Stimulated activated effector memory CD8-positive, alpha-beta T cell treated with anti-CD3 and anti-CD28 coated beads, Interleukin-12 subunit alpha, Interleukin-12 subunit beta, amount 100 ng/mL, for 72 hours (primary cell): ENCODE data around the gene PNMA8B.

ENCODE experiments used
- ATAC-seq: fragments of 150-1000 bp; cut with Tn5 transposase; 2 replicates; pipeline ENCODE4 v1.10.0; 2021
- DNase-seq, 2 donors: peaks; one replicate each; pipeline ENCODE4 v3.0.0; 2021 to 2022; ENCODE audit warnings: low spot score in 2 of 2
- H3K27ac Mint-ChIP-seq: one replicate; pipeline ENCODE4 v1.8.0; 2022; ENCODE audit warnings: mild to moderate bottlenecking, mixed read lengths
- H3K36me3 Mint-ChIP-seq: one replicate; pipeline ENCODE4 v1.8.0; 2022; ENCODE audit warnings: mild to moderate bottlenecking, mixed read lengths
- H3K4me1 Mint-ChIP-seq: one replicate; pipeline ENCODE4 v1.8.0; 2022; ENCODE audit warnings: mixed read lengths
- H3K4me3 Mint-ChIP-seq: one replicate; pipeline ENCODE4 v1.8.0; 2022; ENCODE audit warnings: mild to moderate bottlenecking, mixed read lengths
- H3K9me3 Mint-ChIP-seq: one replicate; pipeline ENCODE4 v1.8.0; 2022; ENCODE audit warnings: mixed read lengths

The PNMA8B gene

GRCh38 chr19:46494941-46495785 is 504 bp downstream of the PNMA8B start:
- no peak for ATAC-seq
- Mint-ChIP-seq H3K27ac (no peak overlapping the region), H3K4me1 (peaks cover 19% of the 10 kb centered on the region), H3K36me3 (peaks cover 5% of the 10 kb centered on the region), H3K9me3 (no peaks in the 10 kb centered on the region), H3K4me3 (peak overlapping the region; percentile 57)
- no peak for DNase-seq

GRCh38 chr19:46494146-46494940 is 1.3 kb downstream of the PNMA8B start:
- peaks cover 5% of the 10 kb centered on the region for H3K36me3 Mint-ChIP-seq
- no peaks in the 10 kb centered on the region for H3K9me3 Mint-ChIP-seq
- no peak for ATAC-seq
- peak overlapping the region; percentile 17 for H3K27ac Mint-ChIP-seq
- peaks cover 24% of the 10 kb centered on the region for H3K4me1 Mint-ChIP-seq
- H3K4me3 Mint-ChIP-seq = peak overlapping the region; percentile 57
- DNase-seq = no peak

- ATAC-seq = no peak
- Mint-ChIP-seq H3K4me1 (peaks cover 32% of the 10 kb centered on the region), H3K27ac (peak overlapping the region; percentile 54), H3K4me3 (peak overlapping the region; percentile 57), H3K36me3 (peaks cover 5% of the 10 kb centered on the region), H3K9me3 (no peaks in the 10 kb centered on the region)
- no peak for DNase-seq
Observed at GRCh38 chr19:46493236-46494145, 2.2 kb downstream of the PNMA8B start.

- Mint-ChIP-seq H3K4me3 (peak overlapping the region; percentile 57), H3K27ac (peak overlapping the region; percentile 54), H3K9me3 (no peaks in the 10 kb centered on the region), H3K4me1 (peaks cover 33% of the 10 kb centered on the region), H3K36me3 (peaks cover 5% of the 10 kb centered on the region)
- no peak for DNase-seq
- peak; percentile 25 for ATAC-seq
Observed at GRCh38 chr19:46492841-46493235, 2.8 kb downstream of the PNMA8B start.

GRCh38 chr19:46491975-46492682 is 3.5 kb downstream of the PNMA8B start:
- Mint-ChIP-seq H3K4me1 (peaks cover 33% of the 10 kb centered on the region), H3K27ac (no peak overlapping the region), H3K4me3 (no peak overlapping the region)

GRCh38 chr19:46490774-46491173 is 4.9 kb downstream of the PNMA8B start:
- H3K27ac Mint-ChIP-seq = no peak overlapping the region
- peaks cover 33% of the 10 kb centered on the region for H3K4me1 Mint-ChIP-seq
- no peak overlapping the region for H3K4me3 Mint-ChIP-seq
- H3K36me3 Mint-ChIP-seq = peaks cover 5% of the 10 kb centered on the region
- ATAC-seq (no peak), DNase-seq (no peak)
- H3K9me3 Mint-ChIP-seq = no peaks in the 10 kb centered on the region

More at GRCh38 chr19:46491975-46492682, 3.5 kb downstream of the PNMA8B start:
- DNase-seq (no peak), ATAC-seq (no peak)
- H3K9me3 Mint-ChIP-seq = no peaks in the 10 kb centered on the region
- H3K36me3 Mint-ChIP-seq = peaks cover 5% of the 10 kb centered on the region

GRCh38 chr19:46489445-46490272 is 6.0 kb downstream of the PNMA8B start:
- Mint-ChIP-seq H3K4me1 (peaks cover 31% of the 10 kb centered on the region), H3K4me3 (no peak overlapping the region), H3K9me3 (no peaks in the 10 kb centered on the region), H3K36me3 (peaks cover 3% of the 10 kb centered on the region), H3K27ac (no peak overlapping the region)
- ATAC-seq (no peak), DNase-seq (no peak)

- no peak for ATAC-seq
- peaks cover 21% of the 10 kb centered on the region for H3K4me1 Mint-ChIP-seq
- H3K4me3 Mint-ChIP-seq = no peak overlapping the region
- no peak for DNase-seq
- H3K36me3 Mint-ChIP-seq = no peaks in the 10 kb centered on the region
- H3K27ac Mint-ChIP-seq = no peak overlapping the region
- no peaks in the 10 kb centered on the region for H3K9me3 Mint-ChIP-seq
Observed at GRCh38 chr19:46488551-46488950, 7.1 kb downstream of the PNMA8B start.

GRCh38 chr19:46487802-46488445 is 7.7 kb downstream of the PNMA8B start:
- DNase-seq (peak; percentile 79 to 90), ATAC-seq (peak; percentile 73)
- Mint-ChIP-seq H3K36me3 (no peaks in the 10 kb centered on the region), H3K9me3 (no peaks in the 10 kb centered on the region), H3K27ac (no peak overlapping the region), H3K4me1 (peaks cover 21% of the 10 kb centered on the region), H3K4me3 (no peak overlapping the region)

GRCh38 chr19:46487178-46487801 is 8.4 kb downstream of the PNMA8B start:
- no peak overlapping the region for H3K27ac Mint-ChIP-seq
- H3K4me3 Mint-ChIP-seq = no peak overlapping the region
- H3K4me1 Mint-ChIP-seq = peaks cover 21% of the 10 kb centered on the region
- no peaks in the 10 kb centered on the region for H3K36me3 Mint-ChIP-seq
- no peaks in the 10 kb centered on the region for H3K9me3 Mint-ChIP-seq
- ATAC-seq (no peak), DNase-seq (no peak)

- no peaks in the 10 kb centered on the region for H3K36me3 Mint-ChIP-seq
- H3K4me1 Mint-ChIP-seq = peaks cover 21% of the 10 kb centered on the region
- no peak overlapping the region for H3K27ac Mint-ChIP-seq
- H3K9me3 Mint-ChIP-seq = no peaks in the 10 kb centered on the region
- ATAC-seq (no peak), DNase-seq (no peak)
- H3K4me3 Mint-ChIP-seq = no peak overlapping the region
Observed at GRCh38 chr19:46486358-46486757, 9.3 kb downstream of the PNMA8B start.

- Mint-ChIP-seq H3K36me3 (no peaks in the 10 kb centered on the region), H3K4me3 (no peak overlapping the region), H3K4me1 (peaks cover 12% of the 10 kb centered on the region), H3K9me3 (no peaks in the 10 kb centered on the region), H3K27ac (no peak overlapping the region)
- ATAC-seq = no peak
- no peak for DNase-seq
Observed at GRCh38 chr19:46484656-46485055, 11.0 kb downstream of the PNMA8B start.

GRCh38 chr19:46482631-46483030 is 13.0 kb downstream of the PNMA8B start:
- H3K36me3 Mint-ChIP-seq = no peaks in the 10 kb centered on the region
- peaks cover 9% of the 10 kb centered on the region for H3K4me1 Mint-ChIP-seq
- H3K27ac Mint-ChIP-seq = no peak overlapping the region
- H3K9me3 Mint-ChIP-seq = no peaks in the 10 kb centered on the region
- ATAC-seq (no peak), DNase-seq (no peak)
- no peak overlapping the region for H3K4me3 Mint-ChIP-seq
